Spleen (tissue), 11 donors: Measurements from ENCODE around the gene NLRP4. TPM values are rescaled to one million over a fixed set of nuclear protein-coding genes. Genes with fewer than 3 reads are reported as not detected.

Source experiments
- DNase-seq: peaks from one replicate; pipeline ENCODE4 v3.0.0-alpha.2; 2020
- H3K27ac ChIP-seq, 8 donors: fragments of 200-600 bp; sonication (generic) in 7 of 8; 1 replicate in 4 of 8; 2 replicates in 4 of 8; pipeline versions ENCODE4 v1.5.0 to v1.8.0; 2016 to 2021; ENCODE audit warnings: inconsistent platforms in 4 of 8, mild to moderate bottlenecking in 4 of 8, moderate library complexity in 1 of 8
- H3K27me3 ChIP-seq, 7 donors: fragments of 200-600 bp; sonication (generic) in 6 of 7; replicated peaks in 1 of 7; 1 replicate in 4 of 7; 2 replicates in 3 of 7; pipeline versions ENCODE4 v1.5.0 to v1.8.0; 2016 to 2021; ENCODE audit warnings: inconsistent platforms in 3 of 7, mild to moderate bottlenecking in 1 of 7
- H3K36me3 ChIP-seq, 6 donors: fragments of 200-600 bp; sonication (generic) in 5 of 6; 1 replicate in 4 of 6; 2 replicates in 2 of 6; pipeline versions ENCODE4 v1.5.0 to v1.8.0; 2016 to 2021; ENCODE audit warnings: inconsistent platforms in 2 of 6
- H3K4me1 ChIP-seq, 6 donors: fragments of 200-600 bp; sonication (generic) in 5 of 6; 1 replicate in 3 of 6; 2 replicates in 3 of 6; pipeline versions ENCODE4 v1.5.0 to v1.8.0; 2016 to 2021; ENCODE audit warnings: inconsistent platforms in 3 of 6
- H3K4me3 ChIP-seq, 8 donors: fragments of 200-600 bp; sonication (generic) in 7 of 8; 1 replicate in 4 of 8; 2 replicates in 4 of 8; pipeline versions ENCODE4 v1.5.0 to v1.8.0; 2016 to 2021; ENCODE audit warnings: inconsistent platforms in 4 of 8, mild to moderate bottlenecking in 4 of 8, moderate library complexity in 2 of 8
- H3K9me3 ChIP-seq, 8 donors: fragments of 200-600 bp; sonication (generic) in 7 of 8; 1 replicate in 4 of 8; 2 replicates in 4 of 8; pipeline versions ENCODE4 v1.5.0 to v1.8.0; 2016 to 2021; ENCODE audit warnings: inconsistent platforms in 4 of 8
- POLR2A ChIP-seq, 3 donors: fragments of 450-650 bp; IDR thresholded peaks; one replicate each; pipeline ENCODE4 v1.5.1; 2017; ENCODE audit warnings: antibody characterized with exemption in 3 of 3, mild to moderate bottlenecking in 1 of 3
- POLR2AphosphoS5 ChIP-seq, 3 donors: sonication (generic); formaldehyde crosslinking; IDR thresholded peaks; one replicate each; pipeline ENCODE4 v1.5.1; 2017; ENCODE audit warnings: antibody characterized with exemption in 3 of 3
- WGBS, 5 donors: extraction: QIAGEN DNeasy Blood & Tissue Kit in 3 of 5; methylation state at CpG; one replicate each; pipeline versions ENCODE4 v1.1.5 to v1.1.7; 2013 to 2018; 5-methylcytosine and 5-hydroxymethylcytosine counted together
- intact Hi-C: fragments of 100-400 bp; cut with DNase I; formaldehyde crosslinking; loops from one replicate; pipeline ENCODE4 v1.15.0; 2023; ENCODE audit warnings: low total_unique reads
- polyA plus RNA-seq, 3 donors: library from polyadenylated mRNA; stranded (reverse); fragments of 200-250 nt; gene quantifications; one replicate each; pipeline ENCODE4 v1.2.1, GENCODE V29; 2013
- total RNA-seq, 7 donors: library from RNA; depleted of rRNA in 3 of 7; stranded (reverse); fragments of >200 nt in 3 of 7; fragmentation: NEBNext Ultra II Directional in 4 of 7; extraction: Animal tissue kit (Norgen Biotek cat#: 25700) in 4 of 7; gene quantifications; one replicate each; pipeline versions ENCODE4 v1.1.0 to v1.2.1, GENCODE V29; 2016 to 2021
- TF ChIP-seq, protein P1 (sequence below), 11 experiments: fragments of 200-600 bp in 7 of 11; fragments of 450-650 bp in 4 of 11; sonication (generic) in 4 of 11; IDR thresholded peaks in 8 of 11; conservative IDR thresholded peaks in 3 of 11; 1 replicate in 7 of 11; 2 replicates in 4 of 11; pipeline versions ENCODE4 v1.4.0 to v1.8.0; 2016 to 2021; ENCODE audit warnings: antibody characterized with exemption in 11 of 11, inconsistent platforms in 4 of 11, mild to moderate bottlenecking in 1 of 11
- donor health status: healthy with polysubstance abuse.
- donor health status: DM: no; HTN: no; CAD: no; lungs with moderate emphysema.
- donor health status: DM: no; HTN: no; CAD: no.
- donor health status: Bipolar disorder and iron deficiency.
- donor health status: healthy.
- donor health status: DM: no; HTN: no; CAD: no.
- donor health status: DM: yes; HTN: yes; CAD: no.

The NLRP4 gene
- total and polyA plus RNA-seq, 10 donors: 0.04 to 1.1 (median 0.34) TPM; not detected in 5

GRCh38 chr19:55870736-55871135 lies 34.4 kb downstream of the NLRP4 start:
- no peaks in the 10 kb centered on the region for H3K36me3 ChIP-seq
- intact Hi-C loops: no loop called here
- 82 to 89% (median 86%) methylated on average over 11 of the region's 11 CpGs for WGBS, 5 donors
- no peak overlapping the region for H3K4me3 ChIP-seq
- H3K27ac ChIP-seq: no peak overlapping the region
- peaks cover 0 to 37% (median 12%) of the 10 kb centered on the region in 8 donors for H3K9me3 ChIP-seq
- TF ChIP-seq, protein P1, sequence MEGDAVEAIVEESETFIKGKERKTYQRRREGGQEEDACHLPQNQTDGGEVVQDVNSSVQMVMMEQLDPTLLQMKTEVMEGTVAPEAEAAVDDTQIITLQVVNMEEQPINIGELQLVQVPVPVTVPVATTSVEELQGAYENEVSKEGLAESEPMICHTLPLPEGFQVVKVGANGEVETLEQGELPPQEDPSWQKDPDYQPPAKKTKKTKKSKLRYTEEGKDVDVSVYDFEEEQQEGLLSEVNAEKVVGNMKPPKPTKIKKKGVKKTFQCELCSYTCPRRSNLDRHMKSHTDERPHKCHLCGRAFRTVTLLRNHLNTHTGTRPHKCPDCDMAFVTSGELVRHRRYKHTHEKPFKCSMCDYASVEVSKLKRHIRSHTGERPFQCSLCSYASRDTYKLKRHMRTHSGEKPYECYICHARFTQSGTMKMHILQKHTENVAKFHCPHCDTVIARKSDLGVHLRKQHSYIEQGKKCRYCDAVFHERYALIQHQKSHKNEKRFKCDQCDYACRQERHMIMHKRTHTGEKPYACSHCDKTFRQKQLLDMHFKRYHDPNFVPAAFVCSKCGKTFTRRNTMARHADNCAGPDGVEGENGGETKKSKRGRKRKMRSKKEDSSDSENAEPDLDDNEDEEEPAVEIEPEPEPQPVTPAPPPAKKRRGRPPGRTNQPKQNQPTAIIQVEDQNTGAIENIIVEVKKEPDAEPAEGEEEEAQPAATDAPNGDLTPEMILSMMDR (IDR thresholded peaks at IDR 0.05 in 8 of 11, conservative IDR thresholded peaks at IDR 0.05 in 3 of 11): no peak
- TF ChIP-seq POLR2A (IDR thresholded peaks at IDR 0.05) (no peak), POLR2AphosphoS5 (IDR thresholded peaks at IDR 0.05) (no peak)
- DNase-seq: no peak
- H3K27me3 ChIP-seq: no peaks in the 10 kb centered on the region
- H3K4me1 ChIP-seq: no peaks in the 10 kb centered on the region

- no peaks in the 10 kb centered on the region for H3K4me1 ChIP-seq
- no peak for DNase-seq
- WGBS, 5 donors: 56 to 69% (median 61%) methylated on average over 3 of the region's 3 CpGs
- no peak overlapping the region for H3K4me3 ChIP-seq
- intact Hi-C loops: no loop called here
- no peak overlapping the region for H3K27ac ChIP-seq
- no peaks in the 10 kb centered on the region for H3K27me3 ChIP-seq
- no peak for TF ChIP-seq POLR2A (IDR thresholded peaks at IDR 0.05)
- TF ChIP-seq, protein P1 (IDR thresholded peaks at IDR 0.05 in 8 of 11, conservative IDR thresholded peaks at IDR 0.05 in 3 of 11): no peak
- TF ChIP-seq POLR2AphosphoS5 (IDR thresholded peaks at IDR 0.05): no peak
- H3K36me3 ChIP-seq: no peaks in the 10 kb centered on the region
- peaks cover 0 to 69% (median 28%) of the 10 kb centered on the region in 8 donors for H3K9me3 ChIP-seq
Observed at GRCh38 chr19:55877211-55877610, 40.9 kb downstream of the NLRP4 start.

- H3K4me1 ChIP-seq: no peaks in the 10 kb centered on the region
- H3K9me3 ChIP-seq: peaks cover 0 to 51% (median 23%) of the 10 kb centered on the region in 8 donors
- no peaks in the 10 kb centered on the region for H3K36me3 ChIP-seq
- no peak for TF ChIP-seq POLR2AphosphoS5 (IDR thresholded peaks at IDR 0.05)
- TF ChIP-seq POLR2A (IDR thresholded peaks at IDR 0.05): no peak
- TF ChIP-seq, protein P1 (IDR thresholded peaks at IDR 0.05 in 8 of 11, conservative IDR thresholded peaks at IDR 0.05 in 3 of 11): no peak
- WGBS, 5 donors: 72 to 90% (median 75%) methylated on average over 4 of the region's 4 CpGs
- peaks cover 0 to 15% (median 0%) of the 10 kb centered on the region in 7 donors for H3K27me3 ChIP-seq
- H3K4me3 ChIP-seq: no peak overlapping the region
- no peak overlapping the region for H3K27ac ChIP-seq
- intact Hi-C loops: no loop called here
- DNase-seq: no peak
Observed at GRCh38 chr19:55882626-55883025, 46.3 kb downstream of the NLRP4 start.

GRCh38 chr19:55898911-55899310 lies 62.6 kb downstream of the NLRP4 start:
- whole genome bisulfite sequencing, 5 donors: 70 to 85% (median 74%) methylated on average over 10 to 12 of the region's 12 CpGs

More at GRCh38 chr19:55898911-55899310, 62.6 kb downstream of the NLRP4 start:
- TF ChIP-seq, protein P1 (IDR thresholded peaks at IDR 0.05 in 8 of 11, conservative IDR thresholded peaks at IDR 0.05 in 3 of 11): no peak
- no peak for TF ChIP-seq POLR2AphosphoS5 (IDR thresholded peaks at IDR 0.05)
- DNase-seq: no peak
- no peaks in the 10 kb centered on the region for H3K27me3 ChIP-seq
- H3K9me3 ChIP-seq: peaks cover 0 to 36% (median 7%) of the 10 kb centered on the region in 8 donors
- H3K4me3 ChIP-seq: no peak overlapping the region
- no peaks in the 10 kb centered on the region for H3K36me3 ChIP-seq
- H3K27ac ChIP-seq: no peak overlapping the region
- H3K4me1 ChIP-seq: no peaks in the 10 kb centered on the region
- intact Hi-C loops: no loop called here
